ENCODE results near the gene PTOV1. TPM values are rescaled to one million over a fixed set of nuclear protein-coding genes. Genes with fewer than 3 reads are reported as not detected.

The PTOV1 gene
- total RNA-seq, 1 donor from 2014 or later, result 168 TPM

DNA sequence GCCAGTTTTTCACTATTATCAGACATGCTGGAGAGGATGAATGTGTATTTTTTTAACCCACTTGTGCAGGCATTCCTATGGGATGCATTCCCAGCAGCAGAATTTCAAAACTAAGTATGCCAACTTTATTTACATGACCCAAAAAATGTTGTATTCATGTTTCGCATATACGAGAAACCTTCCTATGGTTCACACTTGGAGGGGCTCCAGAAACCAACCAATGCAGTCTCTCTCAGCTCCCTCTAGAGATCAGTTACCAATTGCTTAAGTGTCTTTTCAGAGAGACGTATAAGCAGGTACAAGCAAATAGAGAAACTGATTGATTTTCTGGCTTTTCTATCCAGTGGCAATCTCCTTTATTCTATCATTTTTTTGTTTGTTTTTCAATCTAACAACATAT lies 5.5 kb upstream of the PTOV1 start:
- peaks cover 8% of the 10 kb centered on the region for H3K36me3 Mint-ChIP-seq (ENCODE audit: low read depth)
- H3K27me3 Mint-ChIP-seq (ENCODE audit: low read depth), result no peaks in the 10 kb centered on the region
- H3K27ac Mint-ChIP-seq (ENCODE audit: unreplicated experiment), result no peak overlapping the region
- peak; percentile 57 for TF ChIP-seq CTCF (IDR thresholded peaks at IDR 0.05)
- peaks cover 31% of the 10 kb centered on the region for H3K4me1 Mint-ChIP-seq (ENCODE audit: low read depth)
- H3K4me3 Mint-ChIP-seq (ENCODE audit: unreplicated experiment), result no peak overlapping the region
- H3K9me3 Mint-ChIP-seq (ENCODE audit: low read depth), result peaks cover 9% of the 10 kb centered on the region
- no peak for DNase-seq (ENCODE audit: low spot score)

DNA sequence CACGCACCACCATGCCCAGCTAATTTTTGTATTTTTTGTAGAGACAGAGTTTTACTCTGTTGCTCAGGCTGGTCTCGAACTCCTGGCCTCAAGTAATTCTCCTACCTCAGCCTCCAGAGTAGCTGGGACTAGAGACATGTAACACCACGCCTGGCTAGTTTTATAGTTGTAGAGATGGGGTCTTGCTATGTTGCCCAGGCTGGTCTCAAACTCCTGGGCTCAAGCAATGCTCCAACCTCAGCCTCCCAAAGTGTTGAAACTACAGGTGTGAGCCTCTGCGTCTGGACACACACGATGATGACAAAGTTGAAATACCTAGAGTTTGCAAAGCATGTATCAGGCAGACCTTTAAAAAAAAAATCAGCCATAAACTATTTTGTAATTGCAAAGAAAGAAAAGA lies 4.6 kb upstream of the PTOV1 start:
- H3K27me3 Mint-ChIP-seq (ENCODE audit: low read depth), result no peaks in the 10 kb centered on the region
- H3K36me3 Mint-ChIP-seq (ENCODE audit: low read depth), result peaks cover 5% of the 10 kb centered on the region
- H3K4me1 Mint-ChIP-seq (ENCODE audit: low read depth), result peaks cover 31% of the 10 kb centered on the region
- H3K4me3 Mint-ChIP-seq (ENCODE audit: unreplicated experiment), result no peak overlapping the region
- H3K27ac Mint-ChIP-seq (ENCODE audit: unreplicated experiment), result no peak overlapping the region
- DNase-seq (ENCODE audit: low spot score), result no peak
- TF ChIP-seq CTCF (IDR thresholded peaks at IDR 0.05), result no peak
- peaks cover 9% of the 10 kb centered on the region for H3K9me3 Mint-ChIP-seq (ENCODE audit: low read depth)

DNA sequence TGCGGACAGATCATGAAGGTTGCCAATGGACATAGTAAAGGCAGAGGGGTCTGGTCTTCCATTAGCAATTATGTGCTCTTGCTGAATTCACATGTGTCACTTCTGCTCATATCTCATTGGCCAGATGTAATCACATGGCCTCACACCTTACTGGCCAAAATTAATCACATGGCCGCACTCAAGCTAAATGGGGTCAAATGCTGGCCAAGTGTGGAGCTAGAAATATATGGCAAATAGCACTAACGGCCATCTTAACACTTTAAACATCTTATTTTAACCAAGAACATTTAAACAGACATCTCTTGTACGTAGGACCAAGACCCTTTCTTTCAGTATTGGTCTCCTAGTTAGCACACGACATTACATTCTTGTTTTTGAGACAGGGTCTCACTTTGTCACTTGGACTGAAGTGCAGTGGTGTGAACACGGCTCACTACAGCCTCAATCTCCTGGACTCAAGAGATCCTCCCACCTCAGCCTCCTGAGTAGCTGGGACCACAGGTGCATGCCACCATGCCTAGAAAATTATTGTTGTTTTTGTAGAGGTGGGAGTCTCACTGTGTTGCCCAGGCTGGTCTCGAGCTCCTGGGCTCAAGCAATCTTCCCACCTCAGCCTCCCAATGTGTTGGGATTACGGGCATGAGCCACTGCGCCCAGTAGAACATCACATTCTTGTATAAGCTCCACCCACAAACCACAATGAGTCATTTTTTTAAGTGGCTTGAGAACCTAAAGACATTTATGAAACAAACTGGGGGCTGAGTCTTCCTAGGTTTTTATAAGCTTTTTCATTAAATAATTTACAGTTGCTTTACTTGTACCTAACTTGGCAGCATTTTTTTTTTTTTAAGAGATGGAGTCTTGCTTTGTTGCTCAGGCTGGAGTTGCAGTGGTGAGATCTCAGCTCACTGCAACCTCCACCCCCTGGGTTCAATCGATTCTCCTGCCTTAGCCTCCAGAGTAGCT lies 2.9 kb upstream of the PTOV1 start:
- no peak for TF ChIP-seq CTCF (IDR thresholded peaks at IDR 0.05)
- Mint-ChIP-seq H3K36me3 (ENCODE audit: low read depth) (peaks cover 5% of the 10 kb centered on the region), H3K27me3 (ENCODE audit: low read depth) (no peaks in the 10 kb centered on the region), H3K9me3 (ENCODE audit: low read depth) (peaks cover 9% of the 10 kb centered on the region), H3K4me1 (ENCODE audit: low read depth) (peaks cover 43% of the 10 kb centered on the region), H3K4me3 (ENCODE audit: unreplicated experiment) (no peak overlapping the region), H3K27ac (ENCODE audit: unreplicated experiment) (peak overlapping the region; percentile 87)
- no peak for DNase-seq (ENCODE audit: low spot score)

- no peak for DNase-seq (ENCODE audit: low spot score)
- peaks cover 5% of the 10 kb centered on the region for H3K36me3 Mint-ChIP-seq (ENCODE audit: low read depth)
- peaks cover 9% of the 10 kb centered on the region for H3K9me3 Mint-ChIP-seq (ENCODE audit: low read depth)
- H3K27ac Mint-ChIP-seq (ENCODE audit: unreplicated experiment), result peak overlapping the region; percentile 87
- H3K4me3 Mint-ChIP-seq (ENCODE audit: unreplicated experiment), result peak overlapping the region; percentile 41
- no peak for TF ChIP-seq CTCF (IDR thresholded peaks at IDR 0.05)
- no peaks in the 10 kb centered on the region for H3K27me3 Mint-ChIP-seq (ENCODE audit: low read depth)
- H3K4me1 Mint-ChIP-seq (ENCODE audit: low read depth), result peaks cover 52% of the 10 kb centered on the region
These were observed 2.0 kb upstream of the PTOV1 start for GRCh38 chr19:49848938-49849337.

- H3K27me3 Mint-ChIP-seq (ENCODE audit: low read depth), result no peaks in the 10 kb centered on the region
- H3K27ac Mint-ChIP-seq (ENCODE audit: unreplicated experiment), result peak overlapping the region; percentile 98
- peak overlapping the region; percentile 81 for H3K4me3 Mint-ChIP-seq (ENCODE audit: unreplicated experiment)
- no peak for DNase-seq (ENCODE audit: low spot score)
- H3K36me3 Mint-ChIP-seq (ENCODE audit: low read depth), result peaks cover 5% of the 10 kb centered on the region
- no peak for TF ChIP-seq CTCF (IDR thresholded peaks at IDR 0.05)
- peaks cover 53% of the 10 kb centered on the region for H3K4me1 Mint-ChIP-seq (ENCODE audit: low read depth)
- peaks cover 9% of the 10 kb centered on the region for H3K9me3 Mint-ChIP-seq (ENCODE audit: low read depth)
These were observed 1.3 kb upstream of the PTOV1 start for GRCh38 chr19:49849433-49850220.
